NCI-H2107 (cell line): ENCODE results near the gene CIBAR2.

ENCODE experiments used
- DNase-seq: peaks from one replicate; lab custom pipeline; 2025; lab: John Stamatoyannopoulos, UW

The CIBAR2 gene

DNA sequence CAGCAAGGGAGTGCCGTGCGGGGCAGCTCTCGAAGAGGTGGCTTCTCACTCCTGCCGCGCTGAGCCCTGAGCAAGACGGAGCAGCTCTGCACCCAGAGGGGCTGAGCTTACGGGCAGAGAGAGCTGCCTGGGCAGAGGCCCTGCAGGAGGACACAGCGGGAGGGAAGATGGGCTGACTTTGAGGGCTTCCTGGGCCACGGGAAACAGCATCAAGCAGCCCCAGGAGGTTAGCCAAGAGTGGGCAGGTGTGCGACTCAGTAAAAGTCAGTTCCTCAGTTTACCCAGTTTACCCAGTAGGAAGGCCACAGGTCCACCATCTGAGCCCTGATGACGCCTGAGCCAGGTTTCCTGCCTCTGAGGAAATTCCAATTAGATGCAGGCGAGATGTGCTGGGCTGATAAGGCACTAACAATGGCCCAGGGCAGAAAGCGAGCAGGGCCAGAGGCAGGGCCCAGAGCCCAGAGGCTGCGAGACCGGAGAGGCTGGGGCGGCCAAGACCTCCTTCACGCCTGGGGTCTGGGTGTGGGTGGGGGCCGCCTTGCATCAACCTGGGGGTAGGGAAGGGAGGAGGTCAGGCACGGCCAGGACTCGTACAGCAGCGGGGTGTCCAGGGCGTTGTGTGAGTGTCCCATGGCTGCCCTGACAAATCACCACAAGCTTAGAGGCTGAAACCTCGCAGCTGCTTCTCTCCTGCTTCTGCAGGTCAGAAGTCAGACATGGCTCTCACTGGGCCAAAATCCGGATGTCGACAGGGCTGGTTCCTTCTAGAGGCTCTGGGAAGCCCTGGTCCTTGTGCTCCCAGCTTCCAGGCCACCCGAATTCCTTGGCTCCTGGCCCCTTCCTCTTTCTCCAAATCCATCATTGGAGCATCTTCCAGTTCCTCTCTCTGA, 32.0 kb upstream of the CIBAR2 start:
- no peak for DNase-seq

DNA sequence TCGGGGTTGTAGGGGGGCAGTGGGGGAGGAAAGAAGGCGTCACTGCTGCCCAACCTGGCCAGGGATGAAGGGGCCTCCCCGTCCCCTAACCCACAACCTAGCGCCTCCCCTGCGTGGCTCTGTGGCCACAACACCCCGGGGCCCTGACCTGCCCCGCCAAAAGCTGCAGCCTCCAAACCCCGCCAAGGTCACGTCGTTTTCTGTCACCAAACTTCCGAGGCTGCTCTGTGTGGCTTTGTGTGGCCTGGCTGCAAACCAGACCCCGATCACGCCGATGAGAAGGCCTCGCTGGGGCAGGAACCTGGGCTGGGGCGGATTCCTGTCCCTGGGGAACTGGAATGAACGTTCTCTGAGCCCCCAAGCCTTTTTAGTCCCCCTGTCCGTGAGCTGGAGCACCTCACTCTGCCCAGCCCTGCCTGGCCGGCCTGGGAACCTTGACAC, 30.5 kb upstream of the CIBAR2 start:
- no peak for DNase-seq

DNA sequence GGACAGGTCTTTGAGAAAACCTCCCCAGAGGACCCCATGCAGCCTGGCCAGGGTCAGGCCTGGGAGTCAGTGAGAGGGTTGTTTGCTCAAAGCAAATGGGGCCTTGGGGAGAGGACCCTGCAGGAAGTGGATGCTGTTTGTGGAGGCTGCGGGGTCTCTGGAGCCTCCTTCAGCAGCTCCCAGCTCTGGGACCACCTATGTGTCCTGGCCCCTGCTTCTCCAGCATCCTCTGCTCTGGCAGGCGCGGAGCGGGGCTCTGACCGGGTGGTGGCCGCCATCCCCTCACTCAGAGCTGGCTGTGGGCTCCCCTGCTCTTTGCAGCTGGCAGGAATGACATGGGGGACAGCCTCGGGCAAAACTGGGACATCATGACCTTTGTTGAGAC, 29.8 kb upstream of the CIBAR2 start:
- no peak for DNase-seq

DNA sequence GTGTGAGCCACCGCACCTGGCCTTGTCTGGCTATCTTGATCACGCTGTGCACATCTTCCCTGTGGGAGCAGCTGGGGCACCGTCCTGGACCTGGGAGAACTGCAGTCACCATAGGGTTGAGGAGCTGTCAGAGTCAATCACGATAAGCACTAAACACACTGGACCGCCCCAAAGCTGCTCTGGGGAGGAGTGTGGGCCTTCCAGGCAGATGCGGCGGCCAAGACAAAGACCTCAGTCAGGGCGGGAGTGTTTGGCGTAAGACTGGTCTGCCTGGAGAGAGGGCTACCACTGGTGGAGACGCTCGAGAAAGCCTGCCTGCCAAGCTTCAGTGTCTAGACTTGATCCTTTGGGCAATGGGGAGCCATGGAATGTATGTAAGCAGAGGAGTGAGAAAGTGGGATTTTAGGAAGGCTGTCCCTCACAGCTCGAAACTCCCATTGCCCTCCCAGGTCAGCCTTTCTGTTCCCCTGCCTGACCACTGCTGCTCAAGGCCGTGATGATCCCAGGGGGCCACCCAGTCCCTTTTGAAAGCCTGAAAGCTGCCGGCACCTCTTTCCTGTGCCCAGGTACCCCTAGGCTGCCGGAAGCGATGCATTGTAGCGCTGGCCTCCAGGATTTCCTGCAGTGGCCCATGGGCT, 29.3 kb upstream of the CIBAR2 start:
- no peak for DNase-seq

DNA sequence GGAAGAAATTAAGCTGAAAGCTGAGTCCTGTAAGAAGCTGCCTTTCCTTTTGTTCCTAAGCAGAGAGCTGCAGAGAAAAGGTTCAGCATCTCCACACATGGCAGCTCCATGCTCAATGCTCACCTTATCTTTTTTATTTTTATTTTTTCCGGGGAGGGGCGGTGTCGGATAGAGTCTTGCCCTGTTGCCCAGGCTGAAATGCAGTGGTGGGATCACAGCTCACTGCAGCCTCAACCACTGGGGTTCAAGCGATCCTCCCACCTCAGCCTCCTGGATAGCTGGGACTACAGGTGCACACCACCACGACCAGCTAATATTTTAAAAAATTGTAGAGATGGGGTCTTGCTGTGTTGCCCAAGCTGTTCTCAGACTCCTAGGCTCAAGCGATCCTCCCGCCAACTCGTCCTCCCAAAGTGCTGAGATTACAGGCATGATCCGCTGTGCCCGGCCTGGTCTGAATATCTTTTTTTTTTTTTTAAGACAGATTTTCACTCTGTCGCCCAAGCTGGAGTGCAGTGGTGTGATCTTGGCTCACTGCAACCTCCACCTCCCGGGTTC, 28.3 kb upstream of the CIBAR2 start:
- no peak for DNase-seq

DNA sequence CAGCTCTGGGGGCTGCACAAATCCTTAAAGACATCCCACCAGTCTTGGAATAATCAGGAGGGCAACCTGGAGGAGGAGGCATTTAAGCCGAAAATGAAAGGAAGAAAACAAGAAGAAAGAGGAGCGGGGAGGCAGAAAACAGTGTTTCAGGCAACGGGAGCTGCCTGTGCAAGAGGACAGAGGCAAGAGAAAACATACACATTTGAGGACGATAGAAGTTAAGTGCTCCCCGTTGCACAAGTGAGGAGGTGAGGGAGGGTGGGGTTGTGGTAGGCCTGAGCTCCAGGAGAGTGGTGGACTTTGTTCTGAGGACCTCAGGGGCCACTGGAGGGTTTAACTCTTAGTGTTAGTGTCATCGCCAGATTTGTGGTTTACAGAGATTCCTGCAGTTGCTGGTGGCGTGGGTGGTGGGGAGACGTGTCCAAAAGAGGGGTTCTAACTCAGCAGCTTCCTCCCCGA, 27.6 kb upstream of the CIBAR2 start:
- DNase-seq: no peak

DNA sequence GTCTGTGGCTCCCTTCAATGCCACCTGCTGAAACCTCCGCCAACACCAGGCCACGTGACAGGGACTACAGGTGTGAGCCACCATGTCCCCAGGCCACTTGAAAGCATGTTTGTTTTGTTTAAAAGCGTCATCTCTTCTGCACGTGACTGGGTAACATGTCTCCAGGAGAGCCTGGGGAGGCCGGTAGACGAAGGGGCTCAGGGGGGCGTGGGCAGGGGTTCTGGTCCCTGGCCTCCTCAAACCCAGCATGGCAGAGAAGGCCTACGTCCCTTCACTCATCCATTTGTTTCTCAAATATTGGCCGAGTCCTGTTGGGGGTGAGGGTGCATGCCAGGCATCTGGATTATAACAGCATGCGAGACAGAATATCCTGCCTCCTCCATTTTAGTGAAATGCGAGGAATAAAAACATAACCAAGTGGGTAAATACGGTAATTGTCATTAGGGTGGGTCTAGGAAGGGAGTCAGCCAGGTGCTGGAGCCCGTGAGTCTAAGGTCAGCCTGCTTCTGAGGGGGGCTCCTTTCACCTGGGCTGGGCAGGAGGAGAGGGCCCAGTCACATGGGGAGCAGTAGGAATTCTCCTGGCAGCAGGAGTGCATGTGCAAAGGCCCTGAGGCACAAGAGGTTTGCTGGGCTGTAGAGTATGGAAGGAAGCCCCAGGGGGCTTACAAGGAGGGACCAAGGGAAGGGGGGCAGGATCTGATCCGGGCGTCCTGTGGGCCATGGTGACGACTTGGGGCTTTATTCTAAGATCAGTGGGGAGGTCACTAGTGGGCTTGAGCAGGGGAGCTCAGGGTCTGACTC, 26.8 kb upstream of the CIBAR2 start:
- DNase-seq: peak; percentile 23

DNA sequence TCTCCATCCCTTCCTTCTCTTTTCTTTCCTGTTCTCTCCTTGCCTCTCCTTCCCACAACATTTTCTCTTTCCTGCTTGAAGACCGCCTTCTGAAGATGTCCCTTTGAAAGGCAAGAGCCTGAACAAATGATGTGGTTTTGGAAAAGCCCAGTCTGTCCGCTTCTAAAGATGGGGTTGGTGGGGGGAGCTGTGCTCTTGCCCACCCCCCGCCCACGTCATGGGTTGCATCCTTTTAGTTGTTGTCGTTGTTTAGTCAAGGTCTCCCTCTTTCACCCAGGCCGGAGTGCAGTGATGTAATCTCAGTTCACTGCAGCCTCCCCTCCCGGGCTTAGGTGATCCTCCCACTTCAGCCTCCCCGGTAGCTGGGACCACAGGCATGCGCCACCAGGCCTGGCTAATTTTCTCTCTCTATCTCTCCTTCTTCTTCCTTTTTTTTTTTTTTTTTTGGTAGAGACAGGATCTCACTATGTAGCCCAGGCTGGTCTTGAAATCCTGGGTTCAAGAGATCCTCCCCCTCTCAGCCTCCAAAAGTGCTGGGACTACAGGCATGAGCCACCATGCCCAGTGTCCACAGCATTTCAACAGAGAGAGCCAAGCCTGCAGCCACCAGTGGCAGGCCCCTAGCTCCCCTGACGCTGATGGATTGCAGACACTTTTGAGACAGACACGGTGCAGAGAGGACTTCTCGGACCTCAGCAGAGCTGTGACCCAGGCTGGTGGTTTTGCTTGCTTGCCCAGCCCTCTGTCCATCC, 26.0 kb upstream of the CIBAR2 start:
- no peak for DNase-seq

DNA sequence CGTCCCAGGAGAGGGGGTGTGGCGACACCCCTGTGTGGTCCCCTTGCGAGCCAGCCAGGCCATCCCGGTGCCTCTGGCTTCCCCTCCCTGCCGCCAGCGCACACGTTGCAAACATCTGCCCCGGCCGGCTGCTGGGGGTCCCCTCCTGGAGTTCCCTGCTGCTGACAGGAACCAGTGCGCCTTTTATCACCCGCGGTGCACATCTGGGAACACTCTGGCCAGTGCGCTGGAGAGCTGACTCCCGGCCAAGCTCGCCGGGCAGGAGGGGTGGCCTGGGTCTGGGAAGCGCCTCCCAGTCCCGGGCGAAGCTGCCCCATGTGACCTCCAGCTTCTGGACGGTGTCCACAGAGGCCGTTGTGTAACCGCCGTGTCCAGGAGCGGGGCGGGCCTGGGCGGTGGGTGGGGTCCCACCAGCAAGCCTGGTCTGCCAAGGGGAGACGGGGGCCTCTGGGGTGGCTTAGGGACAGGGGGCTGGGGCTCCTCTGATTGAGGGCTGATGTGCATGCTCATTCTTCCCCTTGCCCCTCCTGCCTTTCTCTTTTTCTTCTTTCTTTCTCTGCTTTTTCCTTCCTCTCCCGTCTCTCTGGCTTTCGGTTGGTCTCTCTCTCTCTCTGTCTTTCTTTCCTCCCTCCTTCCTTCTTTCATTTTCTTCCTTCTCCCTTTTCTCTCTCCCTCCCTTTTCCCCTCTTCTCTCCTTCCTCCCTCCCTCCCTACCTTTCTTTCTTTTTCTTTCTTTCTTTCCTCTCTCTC, 25.2 kb upstream of the CIBAR2 start:
- no peak for DNase-seq

DNA sequence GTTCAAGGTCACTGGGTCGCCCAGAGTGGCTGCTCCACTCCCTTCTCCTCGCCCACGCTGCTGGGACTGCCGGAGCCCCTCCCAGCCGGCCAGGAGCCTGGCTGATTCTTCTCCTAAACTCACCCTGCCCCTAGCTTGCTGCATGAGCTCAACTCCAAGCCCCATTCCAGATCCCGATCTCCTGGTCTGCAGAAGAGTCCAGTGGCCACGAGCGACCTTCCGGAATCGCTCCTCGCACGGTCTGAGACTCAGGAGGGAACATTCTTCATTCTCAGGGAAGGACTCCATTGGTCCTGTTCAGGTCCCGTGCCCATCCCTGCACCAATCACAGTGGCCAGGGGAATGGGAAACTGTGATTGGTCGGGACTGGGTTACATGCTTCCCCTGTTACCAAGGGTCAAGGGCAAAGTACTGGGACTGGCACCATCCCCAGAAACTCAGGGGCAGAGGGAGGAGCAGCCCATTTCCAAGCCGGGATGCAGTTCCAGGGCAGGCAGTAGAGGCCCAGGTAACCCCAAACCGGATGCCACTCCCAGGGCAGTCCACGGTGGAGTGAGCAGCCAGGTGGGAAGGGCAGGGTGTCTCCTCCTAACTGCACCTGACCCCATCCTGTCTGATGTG, 24.5 kb upstream of the CIBAR2 start:
- DNase-seq: no peak

DNA sequence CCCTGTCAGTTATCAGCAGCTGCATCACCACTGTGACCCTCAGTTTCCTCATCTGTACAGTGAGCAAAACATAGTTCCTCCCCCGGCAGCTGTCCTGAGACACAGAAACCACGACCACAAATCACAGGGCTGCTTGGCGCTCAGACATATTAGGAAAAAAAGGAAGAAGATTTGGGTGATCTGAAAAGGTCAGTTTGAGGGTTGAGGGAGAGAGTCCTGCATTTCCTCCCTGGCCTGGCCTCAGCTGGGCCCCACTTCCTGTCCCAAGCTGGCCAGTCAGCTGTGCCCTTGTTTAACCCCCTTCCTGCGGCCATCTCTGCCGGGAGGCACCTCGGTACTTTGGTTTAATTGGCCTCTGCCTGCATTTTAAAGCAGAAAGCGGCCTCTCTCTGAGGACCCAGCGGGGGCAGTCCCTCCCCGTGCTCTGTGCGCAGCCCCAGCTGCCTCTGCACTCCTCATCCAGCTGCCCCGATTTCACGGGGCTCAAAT, 24.0 kb upstream of the CIBAR2 start:
- DNase-seq: no peak

DNA sequence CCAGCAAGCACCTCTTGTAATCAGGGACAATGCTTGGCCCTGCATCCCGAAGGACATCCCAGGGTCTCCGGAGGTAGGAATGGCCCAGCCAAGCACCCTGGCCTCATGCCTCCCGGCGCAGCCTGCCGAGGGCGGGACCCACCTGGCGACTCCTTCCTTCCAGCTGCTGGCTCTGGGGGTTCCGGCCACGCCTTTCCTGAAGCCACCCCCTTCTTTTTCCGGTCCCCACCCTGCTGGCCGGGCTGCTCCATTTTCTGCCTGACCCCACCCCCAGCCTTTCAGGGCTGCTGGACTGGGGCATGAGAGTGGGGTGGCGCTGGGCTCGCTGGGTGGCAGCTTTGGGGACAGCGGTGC, 22.5 kb upstream of the CIBAR2 start:
- DNase-seq: no peak

DNA sequence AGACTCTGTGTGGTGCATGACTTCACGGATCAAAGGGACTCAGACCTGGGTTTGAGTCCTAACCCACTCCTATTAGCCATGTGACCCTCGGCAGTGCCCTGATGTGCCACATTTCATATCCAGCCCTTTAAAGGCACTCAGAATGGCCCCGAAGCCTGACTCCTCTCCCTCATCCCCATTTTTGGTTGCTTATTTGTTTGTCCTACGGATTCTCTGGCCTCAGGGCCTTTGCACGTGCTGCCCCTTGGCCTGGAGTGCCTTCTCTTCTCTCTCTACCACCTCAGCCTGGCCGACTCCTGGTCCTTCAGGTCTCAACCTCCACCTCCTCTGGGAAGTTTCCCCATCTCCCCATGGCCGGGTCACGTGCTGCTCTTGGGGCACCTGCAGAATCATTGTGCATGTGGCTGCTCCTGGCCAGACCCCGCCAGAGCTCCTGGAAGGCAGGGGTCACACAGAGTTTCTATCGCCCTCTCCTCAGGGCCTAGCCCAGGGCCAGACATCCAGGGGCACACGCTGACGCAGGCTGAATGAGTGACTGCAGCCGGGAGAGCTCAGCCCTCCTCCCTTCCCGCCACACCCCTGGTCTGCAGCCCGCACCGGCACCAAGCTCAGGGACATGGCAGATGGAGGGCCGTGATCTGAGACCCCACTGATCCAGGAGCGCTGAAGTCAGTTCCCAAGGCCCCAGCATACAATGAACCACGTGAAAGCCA, 22.0 kb upstream of the CIBAR2 start:
- DNase-seq: no peak

DNA sequence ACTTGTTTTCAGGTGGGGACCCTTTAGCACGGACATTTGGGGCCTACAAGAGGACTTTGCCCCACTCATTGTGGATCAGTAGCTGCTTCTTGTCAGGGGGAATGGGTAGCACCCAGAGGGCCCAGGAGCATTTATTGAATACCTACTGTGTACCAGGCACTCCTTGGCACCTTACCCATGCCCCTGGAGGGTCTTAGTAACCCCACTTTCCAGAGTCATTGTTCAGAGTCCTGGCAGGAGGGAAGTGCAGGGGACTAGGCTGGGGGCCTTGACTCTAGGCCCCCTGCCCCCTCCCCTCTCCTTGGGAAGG, 21.0 kb upstream of the CIBAR2 start:
- no peak for DNase-seq

DNA sequence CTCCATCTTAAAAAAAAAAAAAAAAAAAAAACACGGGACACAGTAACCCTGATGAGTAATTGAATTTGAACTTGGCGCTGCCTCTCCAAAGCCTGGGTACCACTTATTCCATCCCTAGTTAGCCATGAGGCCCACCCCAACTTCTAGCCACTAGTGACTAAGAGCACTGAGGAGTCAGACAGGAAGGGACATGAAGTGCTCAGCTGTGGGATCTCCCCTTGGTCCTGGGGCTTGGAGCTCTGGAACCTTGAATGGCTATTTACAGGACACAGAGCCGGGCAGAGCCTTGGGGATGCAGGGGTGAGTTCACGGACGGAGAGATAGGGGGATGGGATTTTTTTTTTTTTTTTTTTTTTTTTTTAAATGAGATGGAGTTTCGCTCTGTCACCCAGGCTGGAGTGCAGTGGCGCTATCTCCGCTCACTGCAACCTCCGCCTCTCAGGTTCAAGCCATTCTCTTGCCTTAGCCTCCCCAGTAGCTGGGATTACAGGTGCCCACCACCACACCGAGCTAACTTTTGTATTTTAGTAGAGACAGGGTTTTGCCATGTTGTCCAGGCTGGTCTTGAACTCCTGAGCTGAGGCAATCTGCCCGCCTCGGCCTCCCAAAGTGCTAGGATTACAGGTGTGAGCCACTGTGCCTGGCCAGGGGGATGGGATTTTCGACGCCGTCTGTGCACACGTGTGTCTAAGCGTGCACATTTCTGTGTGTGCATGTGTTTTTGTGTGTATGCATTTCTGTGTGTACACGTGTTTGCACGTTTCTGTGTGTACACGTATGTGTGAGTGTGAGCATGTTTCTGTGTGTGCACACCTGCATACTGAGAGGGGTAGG, 20.4 kb upstream of the CIBAR2 start:
- no peak for DNase-seq

DNA sequence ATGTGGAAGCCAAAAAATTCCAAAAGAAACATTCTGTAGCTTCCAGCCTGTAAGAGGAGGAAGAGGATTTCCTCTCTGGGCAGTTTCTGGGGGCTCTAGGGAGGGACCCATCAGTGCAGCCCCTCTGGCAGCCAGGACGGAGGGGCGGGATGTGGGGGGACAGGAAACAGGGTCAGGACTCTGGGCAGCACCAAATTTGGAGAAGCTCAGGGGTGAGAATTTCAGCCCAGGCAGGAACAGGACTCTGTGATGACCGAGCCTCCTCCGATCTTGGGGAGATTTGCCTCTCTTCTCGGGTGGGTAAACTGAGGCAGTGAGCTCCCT, 18.4 kb upstream of the CIBAR2 start:
- DNase-seq: no peak

DNA sequence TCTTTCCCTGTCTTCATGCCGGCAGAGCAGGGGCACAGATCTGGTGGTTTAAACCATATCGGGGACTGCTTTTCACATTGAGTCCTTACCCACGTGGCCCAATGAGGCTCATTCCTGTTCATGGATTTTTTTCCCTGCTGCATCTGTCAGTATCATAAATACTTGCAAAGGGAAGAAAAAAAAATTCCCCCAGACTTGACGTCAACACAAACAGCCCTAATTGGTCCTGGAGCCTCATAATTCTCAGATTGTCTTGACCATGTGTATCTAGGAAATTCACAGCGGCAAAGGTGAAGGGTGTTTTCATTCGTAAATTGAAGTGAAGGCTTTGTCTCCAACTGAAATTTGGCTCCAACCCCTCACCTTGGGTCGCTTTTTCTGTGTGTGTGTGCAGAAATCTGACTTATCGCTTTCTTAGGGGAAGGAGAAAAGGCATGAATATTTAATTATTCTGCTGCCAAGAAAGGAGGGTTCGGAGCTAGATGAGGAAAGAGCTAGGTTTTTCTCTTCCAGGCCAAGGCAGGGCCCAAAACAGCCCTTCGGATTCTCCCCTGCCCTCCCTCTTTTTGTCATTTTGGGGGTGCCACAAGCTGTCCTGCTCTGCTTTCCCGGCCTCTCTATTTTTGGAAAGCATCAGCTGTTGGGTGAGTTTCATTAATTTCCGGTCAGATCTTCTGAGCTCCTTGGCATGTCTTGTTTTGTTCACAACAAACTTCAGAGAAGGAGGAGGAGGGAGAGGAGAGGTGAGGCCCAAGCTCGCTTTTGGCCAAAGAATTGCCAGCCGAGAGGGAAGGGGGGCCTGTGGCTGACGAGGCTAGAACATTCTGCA, 17.8 kb upstream of the CIBAR2 start:
- DNase-seq: no peak
